ENCODE results near the gene OCSTAMP.

Gene OCSTAMP

GRCh38 chr20:46572790-46573189 lies 22.3 kb upstream of the OCSTAMP start:
- no peak for DNase-seq

DNA sequence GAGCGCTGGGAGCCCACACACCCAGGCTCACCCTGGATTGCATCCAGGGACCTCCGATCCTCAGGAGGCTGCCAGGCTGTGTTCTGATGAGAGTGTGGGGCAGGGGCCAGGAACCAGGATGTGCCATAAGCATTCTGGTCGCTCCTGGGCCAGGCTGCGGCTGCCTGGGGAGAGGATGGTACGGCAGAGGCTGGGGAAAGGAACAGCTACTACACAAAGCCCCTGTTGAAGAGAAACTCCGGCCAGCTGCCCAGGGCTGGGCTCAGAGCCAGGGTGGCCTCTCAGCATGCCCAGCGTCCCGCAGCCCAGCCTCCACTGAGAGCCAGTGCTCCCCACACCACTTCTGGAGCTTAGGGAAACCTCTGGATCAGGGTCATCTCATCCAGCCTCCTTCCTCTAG lies 21.7 kb upstream of the OCSTAMP start:
- no peak for DNase-seq

DNA sequence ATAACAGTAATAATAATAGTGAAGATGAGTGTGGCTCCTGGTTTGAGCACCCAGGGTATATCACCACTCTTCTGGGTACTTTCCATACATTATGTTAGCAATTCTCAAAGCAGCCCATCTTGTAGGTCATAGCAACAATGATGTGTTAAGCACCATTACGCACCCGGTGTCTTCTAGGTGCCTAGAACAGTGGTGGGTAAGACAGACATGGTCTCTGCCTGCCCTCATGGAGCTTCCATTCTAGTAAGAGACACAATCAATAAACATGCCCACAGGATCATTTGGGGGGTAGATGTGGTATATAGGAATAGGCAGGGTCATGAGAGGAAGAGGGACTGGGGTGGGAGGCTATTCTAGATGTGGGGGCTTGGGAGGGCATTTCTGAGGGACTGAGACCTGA lies 21.0 kb upstream of the OCSTAMP start:
- no peak for DNase-seq

GRCh38 chr20:46570956-46571355 lies 20.5 kb upstream of the OCSTAMP start:
- DNase-seq: no peak

GRCh38 chr20:46569961-46570360 lies 19.5 kb upstream of the OCSTAMP start:
- DNase-seq: no peak

DNA sequence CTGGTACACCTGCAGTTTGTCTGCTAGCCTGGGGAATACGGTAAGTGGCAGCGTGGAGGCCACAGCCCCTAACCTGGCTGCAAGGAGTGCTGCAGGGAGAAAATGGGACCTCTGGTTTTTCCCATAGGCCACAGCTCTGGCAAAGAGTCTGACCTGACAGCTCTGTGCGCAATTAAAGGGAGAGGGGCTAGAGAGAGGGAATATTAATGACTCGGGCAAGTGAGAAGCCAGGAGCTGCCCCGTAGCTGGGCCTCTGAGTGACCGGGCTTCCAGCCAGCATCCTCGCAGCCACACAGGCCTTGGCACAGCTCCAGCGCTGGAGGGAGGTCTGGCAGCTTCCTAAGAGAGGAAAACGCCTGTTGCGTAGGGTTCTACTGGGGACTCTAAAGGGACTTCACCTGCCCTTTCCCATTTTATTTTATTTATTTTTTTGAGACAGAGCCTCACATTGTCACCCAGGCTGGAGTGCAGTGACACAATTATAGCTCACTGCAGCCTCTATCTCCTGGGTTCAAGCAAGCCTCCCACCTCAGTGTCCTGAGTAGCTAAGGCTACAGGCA lies 18.2 kb upstream of the OCSTAMP start:
- DNase-seq: no peak

DNA sequence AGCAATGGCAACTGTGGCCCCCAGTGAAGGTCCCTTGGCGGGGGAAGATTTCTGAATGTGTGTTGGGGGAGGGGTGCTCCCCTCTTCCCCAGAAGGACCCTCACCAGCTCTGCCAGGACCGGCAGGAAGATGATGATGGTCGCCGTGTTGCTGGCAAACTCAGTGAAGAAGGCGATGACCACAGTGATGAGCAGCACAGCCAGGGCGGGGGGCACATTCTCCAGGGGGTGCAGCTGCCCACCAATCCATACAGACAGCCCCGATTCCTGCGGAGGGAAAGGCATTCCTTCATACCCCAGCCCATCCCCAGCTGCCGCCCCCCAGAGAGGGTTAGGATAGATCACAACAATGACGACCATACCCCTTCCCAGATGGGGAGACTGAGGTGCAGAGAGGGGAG lies 15.7 kb upstream of the OCSTAMP start:
- DNase-seq: no peak

- no peak for DNase-seq
These were observed 13.9 kb upstream of the OCSTAMP start for GRCh38 chr20:46564241-46564957.

DNA sequence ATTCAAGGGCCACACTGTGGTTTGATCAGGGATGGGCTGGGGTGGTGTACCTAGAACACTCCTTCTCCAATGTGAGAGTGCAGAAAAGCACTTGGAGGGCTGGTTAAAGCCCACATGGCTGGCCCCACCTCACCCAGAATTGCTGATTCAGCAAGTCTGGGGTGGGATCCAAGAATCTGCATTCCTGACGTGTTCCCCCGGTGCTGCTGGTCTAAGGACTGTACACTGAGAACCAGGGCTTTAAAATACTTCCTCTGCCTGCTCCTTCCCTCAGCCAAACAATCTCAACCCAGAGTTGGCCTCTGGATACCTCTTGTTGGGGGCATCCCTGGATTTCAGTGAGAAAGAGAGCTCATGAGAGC lies 13.4 kb upstream of the OCSTAMP start:
- no peak for DNase-seq

GRCh38 chr20:46563170-46563859 lies 12.9 kb upstream of the OCSTAMP start:
- no peak for DNase-seq

DNA sequence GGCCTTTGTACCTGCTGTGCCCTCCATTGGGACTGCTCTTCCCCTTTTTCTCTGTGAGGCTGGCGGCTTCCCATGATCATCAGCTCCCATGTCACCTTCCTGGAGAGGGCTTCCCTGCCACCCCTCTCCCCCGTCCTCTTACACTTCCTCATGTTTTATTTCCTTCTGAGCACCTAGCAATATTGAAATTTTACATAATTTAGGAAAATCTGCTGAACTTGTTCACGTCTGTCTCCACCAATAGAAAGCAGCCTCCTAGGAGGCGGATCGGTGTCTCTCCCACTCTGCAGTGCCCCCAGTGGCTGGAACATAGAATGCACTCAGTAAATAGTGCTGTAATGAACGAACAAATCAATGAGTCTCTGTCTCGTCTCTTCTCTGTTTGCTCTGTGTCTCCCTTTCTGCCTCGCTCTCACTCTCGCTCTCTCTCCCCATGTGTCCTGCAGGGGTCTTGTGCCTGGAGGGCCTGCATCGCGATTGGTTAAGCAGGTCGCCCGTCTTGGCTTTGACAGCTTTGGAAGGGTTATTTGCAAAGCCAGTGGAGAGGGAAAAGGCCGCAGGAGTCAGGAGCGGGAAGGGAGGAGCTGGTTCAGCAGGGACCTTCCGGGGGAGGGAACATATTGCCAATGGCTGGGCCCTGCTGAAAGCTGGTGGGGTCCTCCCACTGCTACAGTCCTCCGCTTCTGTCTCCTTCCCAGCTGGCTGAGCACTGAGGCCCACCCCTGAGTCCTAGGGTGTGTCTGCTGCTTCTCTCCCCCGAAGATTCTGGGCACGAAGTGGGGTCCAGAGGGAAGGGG lies 12.1 kb upstream of the OCSTAMP start:
- peak; percentile 47 for DNase-seq

DNA sequence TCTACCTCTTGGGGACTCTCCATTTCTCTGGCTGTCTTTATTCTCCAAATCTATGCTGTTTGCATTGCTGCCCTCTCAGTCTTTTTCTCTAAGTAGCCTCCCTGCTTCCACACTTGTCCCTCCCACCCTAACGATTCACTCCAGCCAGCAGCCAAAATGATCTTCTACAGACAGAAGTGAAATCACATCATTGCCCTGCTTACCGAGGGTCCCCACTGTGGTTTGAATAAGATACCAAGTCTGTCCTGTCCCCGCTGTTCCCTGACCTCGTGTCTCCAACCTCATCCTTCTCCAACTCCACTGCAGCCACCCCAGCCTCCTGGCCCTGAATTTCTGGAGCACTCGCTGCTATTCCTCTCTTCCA lies 11.5 kb upstream of the OCSTAMP start:
- no peak for DNase-seq

DNA sequence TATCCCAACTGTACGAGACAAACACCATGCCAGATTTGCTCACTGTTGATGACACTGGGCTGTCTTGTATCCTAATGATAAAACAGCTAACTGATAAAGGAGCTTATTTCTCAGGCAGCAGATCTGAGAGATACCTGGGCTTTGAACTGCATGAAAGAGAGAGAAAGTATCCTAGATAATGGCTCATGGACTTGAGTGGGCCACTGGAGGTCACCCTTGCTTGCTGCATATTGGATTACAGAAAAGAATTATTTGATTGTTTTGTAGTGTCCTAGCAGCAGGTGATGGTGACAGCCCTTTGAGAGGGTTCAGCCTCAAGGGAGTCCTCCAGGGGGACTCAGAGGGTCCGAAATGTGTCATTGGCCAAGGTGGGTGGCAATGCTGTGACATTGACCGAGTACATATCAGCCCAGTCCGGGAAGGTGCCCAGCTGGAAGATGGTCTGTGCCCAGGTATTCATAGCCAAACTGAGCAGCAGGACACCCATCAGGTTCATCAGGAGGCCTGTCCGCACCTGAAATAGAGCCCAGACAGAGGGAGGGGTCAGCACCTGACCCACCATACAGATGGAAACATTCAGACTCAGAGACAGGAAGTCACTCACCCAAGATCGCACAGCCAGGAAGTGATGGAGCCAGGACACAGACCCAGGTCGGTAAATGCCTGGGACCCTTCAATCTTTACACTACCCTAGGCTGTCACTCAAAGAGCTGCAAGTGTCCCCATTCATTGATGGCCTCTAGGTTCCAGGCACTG lies 9.4 kb upstream of the OCSTAMP start:
- DNase-seq: no peak

- DNase-seq: no peak
These were observed 8.5 kb upstream of the OCSTAMP start for GRCh38 chr20:46559001-46559400.

- no peak for DNase-seq
These were observed 8.1 kb upstream of the OCSTAMP start for GRCh38 chr20:46558511-46558959.

DNA sequence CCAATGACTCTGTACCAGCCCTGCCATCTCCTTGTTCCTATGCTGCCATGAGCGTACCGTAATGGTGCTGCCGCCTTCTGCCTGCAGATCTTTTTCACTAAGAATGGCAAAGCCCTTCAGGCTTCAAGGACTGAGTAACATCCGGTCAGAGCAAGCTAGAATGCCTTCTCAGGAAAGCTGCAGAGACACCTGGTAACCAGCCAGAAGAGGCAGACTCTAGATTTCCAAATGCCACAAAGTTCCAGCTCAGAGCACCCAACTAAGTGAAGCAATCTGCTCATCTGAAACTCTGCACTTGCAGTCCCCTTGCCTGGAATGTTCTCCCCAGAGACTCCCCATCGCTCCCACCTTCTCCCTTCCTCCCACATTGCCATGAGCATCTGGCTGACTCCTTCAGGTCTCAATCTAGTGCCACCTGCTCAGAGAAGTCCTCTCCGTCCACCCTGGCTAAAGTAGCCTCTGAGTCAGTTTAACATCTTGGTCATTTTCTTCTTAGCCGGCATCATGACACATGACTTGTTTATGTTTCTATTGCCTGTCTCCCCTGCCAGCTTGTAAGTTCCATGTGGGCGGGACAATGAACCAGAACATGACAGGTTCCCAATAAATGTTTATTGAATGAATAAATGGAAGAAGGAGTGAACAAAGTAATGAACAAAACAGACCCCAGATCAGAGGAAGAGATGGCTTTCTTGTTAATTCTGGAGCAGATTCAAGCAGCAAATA lies 6.9 kb upstream of the OCSTAMP start:
- no peak for DNase-seq

- DNase-seq: no peak
These were observed 5.0 kb upstream of the OCSTAMP start for GRCh38 chr20:46555370-46555956.

- no peak for DNase-seq
These were observed 4.4 kb upstream of the OCSTAMP start for GRCh38 chr20:46554828-46555227.

DNA sequence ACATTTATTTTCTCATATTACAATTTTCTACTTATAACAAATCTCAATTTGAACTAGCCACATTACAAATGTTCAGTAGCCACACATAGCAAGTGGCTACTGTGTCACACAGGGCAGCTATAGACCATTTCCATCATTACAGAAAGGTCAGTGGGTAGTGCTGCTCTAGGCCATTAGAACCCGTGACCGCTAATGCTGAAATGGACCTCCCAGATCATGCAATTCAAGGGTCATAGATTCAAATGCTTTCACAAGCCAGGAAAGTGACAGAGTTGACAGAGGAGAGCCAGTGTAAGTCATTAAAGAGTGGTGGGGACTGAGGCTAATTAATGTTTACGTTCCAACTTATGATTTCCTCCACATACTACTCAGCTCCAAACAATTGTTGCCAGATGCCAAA lies 3.5 kb upstream of the OCSTAMP start:
- DNase-seq: no peak

DNA sequence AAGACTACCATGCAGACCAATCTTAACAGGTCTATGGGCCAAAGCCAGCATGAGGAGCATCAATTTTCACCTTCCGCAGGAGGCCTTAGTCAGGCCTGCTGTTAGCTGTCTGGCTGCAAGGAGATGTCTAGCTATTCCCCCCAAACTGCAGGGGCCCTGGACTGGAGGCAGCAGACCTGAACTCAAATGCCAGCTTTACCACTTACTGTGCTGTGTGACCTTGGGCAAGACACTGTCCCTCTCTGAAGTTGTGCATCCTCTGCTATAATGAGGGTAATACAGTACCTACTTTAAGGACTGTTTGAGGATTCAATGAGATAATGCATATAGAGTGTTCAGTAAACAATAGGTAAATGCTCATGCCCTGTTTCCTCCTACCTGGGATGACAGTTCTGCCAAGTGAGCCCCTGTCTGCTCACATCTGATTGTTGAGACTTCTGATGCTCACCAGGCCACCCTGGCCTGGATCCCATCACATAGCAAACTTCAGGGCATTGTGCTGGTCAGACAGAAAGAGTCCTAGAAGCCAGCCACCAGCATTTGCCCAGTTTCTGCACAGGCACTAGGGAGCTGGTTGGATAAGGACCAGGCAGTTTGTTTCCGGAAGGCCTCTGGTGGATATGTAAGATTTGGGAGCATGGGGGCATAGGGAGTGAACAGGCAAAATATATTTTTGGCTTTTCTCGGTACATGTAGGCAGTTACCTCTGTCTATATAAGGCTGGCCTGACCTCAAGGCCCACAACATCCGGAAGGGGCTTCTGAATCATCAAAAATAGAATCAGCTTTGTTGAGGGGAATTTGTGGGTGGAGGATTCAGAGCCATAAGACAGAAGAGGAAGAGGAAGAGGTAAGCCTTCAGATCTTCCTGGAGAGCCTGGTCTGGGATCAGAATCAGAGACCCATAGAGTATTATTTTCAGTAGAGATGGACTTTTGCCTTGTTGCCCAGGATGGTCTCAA lies 2.3 kb upstream of the OCSTAMP start:
- no peak for DNase-seq

All from activated T-cell treated with anti-CD3 and anti-CD28 coated beads, Interleukin-2, amount 50 U/mL, for 1 hour (primary cell).